HepG2 (cell line): ENCODE data around the gene SPN. TPM values are rescaled to one million over a fixed set of nuclear protein-coding genes. Genes with fewer than 3 reads are reported as not detected.

Experiments used
- CCAR2 ChIP-seq: fragments of 200-400 bp; formaldehyde crosslinking; optimal IDR thresholded peaks from 2 replicates; pipeline ENCODE3; 2018; ENCODE audit warnings: low read depth, mild to moderate bottlenecking, low read length, moderate library complexity
- RBM22 ChIP-seq: fragments of 200-400 bp; formaldehyde crosslinking; optimal IDR thresholded peaks from 2 replicates; pipeline ENCODE3; 2017; ENCODE audit warnings: mild to moderate bottlenecking, low read length, moderate library complexity
- SALL2 ChIP-seq: sonication (generic); formaldehyde crosslinking; IDR thresholded peaks from 2 replicates; pipeline ENCODE4 v1.8.1; 2023; ENCODE audit warnings: mild to moderate bottlenecking, missing genetic modification reagents, inconsistent platforms
- TARDBP ChIP-seq: sonication (generic); formaldehyde crosslinking; IDR thresholded peaks from 2 replicates; pipeline ENCODE4 v1.8.0; 2022; ENCODE audit warnings: mild to moderate bottlenecking, missing genetic modification reagents
- ZBTB1 ChIP-seq: sonication (generic); formaldehyde crosslinking; IDR thresholded peaks from 2 replicates; pipeline ENCODE4 v1.4.0; 2020; ENCODE audit warnings: missing genetic modification reagents, borderline replicate concordance
- ZBTB20 ChIP-seq: sonication (generic); formaldehyde crosslinking; IDR thresholded peaks from 2 replicates; pipeline ENCODE4 v1.8.1; 2023; ENCODE audit warnings: missing genetic modification reagents, low read depth, mild to moderate bottlenecking, borderline replicate concordance
- ZFP41 ChIP-seq: sonication (generic); formaldehyde crosslinking; IDR thresholded peaks from 2 replicates; pipeline ENCODE4 v1.4.0; 2020; ENCODE audit warnings: mild to moderate bottlenecking, missing genetic modification reagents, borderline replicate concordance
- ZNF251 ChIP-seq: sonication (generic); formaldehyde crosslinking; IDR thresholded peaks from 2 replicates; pipeline ENCODE4 v1.9.0; 2021; ENCODE audit warnings: mild to moderate bottlenecking, missing genetic modification reagents
- ZNF512B ChIP-seq: sonication (generic); formaldehyde crosslinking; IDR thresholded peaks from 2 replicates; pipeline ENCODE4 v1.5.1; 2020; ENCODE audit warnings: missing genetic modification reagents, mild to moderate bottlenecking, borderline replicate concordance
- ZNF513 ChIP-seq: sonication (generic); formaldehyde crosslinking; conservative IDR thresholded peaks from 2 replicates; pipeline ENCODE4 v1.5.0; 2020; ENCODE audit warnings: missing genetic modification reagents
- ZNF598 ChIP-seq: sonication (generic); formaldehyde crosslinking; IDR thresholded peaks from 2 replicates; pipeline ENCODE4 v1.5.1; 2020; ENCODE audit warnings: mild to moderate bottlenecking, missing genetic modification reagents, borderline replicate concordance
- ZNF766 ChIP-seq: sonication (generic); formaldehyde crosslinking; IDR thresholded peaks from 2 replicates; pipeline ENCODE4 v1.5.0; 2020; ENCODE audit warnings: missing genetic modification reagents, borderline replicate concordance
- ZNF841 ChIP-seq: sonication (generic); formaldehyde crosslinking; IDR thresholded peaks from 2 replicates; pipeline ENCODE4 v1.8.1; 2023; ENCODE audit warnings: missing genetic modification reagents, borderline replicate concordance
- polyA plus RNA-seq, 8 experiments: library from polyadenylated mRNA; depleted of rRNA in 3 of 8; stranded (reverse) in 7 of 8; unstranded in 1 of 8; fragments of >200 nt; fragmentation: Illumina TruSeq in 4 of 8; extraction: Trizol in 4 of 8; gene quantifications; 2 replicates each; pipeline versions ENCODE4 v1.2.1 to v1.2.3, GENCODE V29; 2011 to 2016; ENCODE audit warnings: low read depth in 4 of 8, missing spikeins in 1 of 8, mixed read lengths in 1 of 8; ENCODE audit not compliant: insufficient read depth in 1 of 8
- total RNA-seq, 5 experiments: library from RNA; depleted of rRNA; stranded (reverse); fragments of >200 nt; fragmentation: Illumina TruSeq; extraction: Trizol; gene quantifications; 2 replicates each; pipeline ENCODE4 v1.2.3, GENCODE V29; 2016; ENCODE audit warnings: low read depth in 1 of 5
- TF ChIP-seq, protein P1 (sequence below): sonication (generic); formaldehyde crosslinking; IDR thresholded peaks from 2 replicates; pipeline ENCODE4 v1.5.1; 2020; ENCODE audit warnings: missing genetic modification reagents, mild to moderate bottlenecking, borderline replicate concordance
- TF ChIP-seq, protein P2 (sequence below): sonication (generic); formaldehyde crosslinking; IDR thresholded peaks from 2 replicates; pipeline ENCODE4 v1.4.0; 2020; ENCODE audit warnings: mild to moderate bottlenecking, missing genetic modification reagents
- TF ChIP-seq, protein P3 (sequence below): sonication (generic); formaldehyde crosslinking; conservative IDR thresholded peaks from 2 replicates; pipeline ENCODE4 v1.4.0; 2020; ENCODE audit warnings: missing genetic modification reagents

Gene SPN
- total and polyA plus RNA-seq, 2 of the 13 experiments (the other 11 are each of a cell fraction or from before 2014, with no cell fraction given), result 0.22 to 1.6 TPM

DNA sequence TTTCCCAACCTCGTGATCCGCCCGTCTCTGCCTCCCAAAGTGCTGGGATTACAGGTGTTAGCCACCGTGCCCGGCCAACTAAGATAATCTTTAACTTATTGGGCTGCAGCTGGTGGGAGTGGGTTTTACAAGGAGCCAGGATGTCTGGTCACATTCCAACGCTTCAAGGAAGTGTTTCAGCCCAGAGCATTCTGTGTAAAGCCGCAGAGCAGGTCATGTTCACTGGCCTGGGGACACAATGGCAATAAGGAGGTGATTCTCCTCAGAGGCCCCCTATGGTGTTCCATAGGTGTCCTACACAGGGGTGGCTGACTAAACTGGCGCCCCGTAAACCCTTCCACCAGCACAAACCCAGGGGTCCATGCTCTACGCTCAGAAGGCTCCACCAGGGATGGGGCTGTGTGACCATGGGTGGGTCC lies 17.1 kb downstream of the SPN start (continued):
- TF ChIP-seq, protein P1, sequence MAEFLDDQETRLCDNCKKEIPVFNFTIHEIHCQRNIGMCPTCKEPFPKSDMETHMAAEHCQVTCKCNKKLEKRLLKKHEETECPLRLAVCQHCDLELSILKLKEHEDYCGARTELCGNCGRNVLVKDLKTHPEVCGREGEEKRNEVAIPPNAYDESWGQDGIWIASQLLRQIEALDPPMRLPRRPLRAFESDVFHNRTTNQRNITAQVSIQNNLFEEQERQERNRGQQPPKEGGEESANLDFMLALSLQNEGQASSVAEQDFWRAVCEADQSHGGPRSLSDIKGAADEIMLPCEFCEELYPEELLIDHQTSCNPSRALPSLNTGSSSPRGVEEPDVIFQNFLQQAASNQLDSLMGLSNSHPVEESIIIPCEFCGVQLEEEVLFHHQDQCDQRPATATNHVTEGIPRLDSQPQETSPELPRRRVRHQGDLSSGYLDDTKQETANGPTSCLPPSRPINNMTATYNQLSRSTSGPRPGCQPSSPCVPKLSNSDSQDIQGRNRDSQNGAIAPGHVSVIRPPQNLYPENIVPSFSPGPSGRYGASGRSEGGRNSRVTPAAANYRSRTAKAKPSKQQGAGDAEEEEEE (CRISPR knock-in tag), result no peak; the same call in 1 of the 2 replicates
- TF ChIP-seq SALL2 (CRISPR knock-in tag), result 0 out of 2 replicates have a peak, but pooled peaks have one; percentile 23
- no peak for TF ChIP-seq ZFP41 (CRISPR knock-in tag)
- no peak for TF ChIP-seq RBM22
- TF ChIP-seq TARDBP (CRISPR knock-in tag), result peak; percentile 68; the same call in 1 of the 2 replicates
- TF ChIP-seq ZNF251 (CRISPR knock-in tag), result no peak
- TF ChIP-seq ZBTB1, result no peak
- no peak for TF ChIP-seq CCAR2
- TF ChIP-seq, protein P2, sequence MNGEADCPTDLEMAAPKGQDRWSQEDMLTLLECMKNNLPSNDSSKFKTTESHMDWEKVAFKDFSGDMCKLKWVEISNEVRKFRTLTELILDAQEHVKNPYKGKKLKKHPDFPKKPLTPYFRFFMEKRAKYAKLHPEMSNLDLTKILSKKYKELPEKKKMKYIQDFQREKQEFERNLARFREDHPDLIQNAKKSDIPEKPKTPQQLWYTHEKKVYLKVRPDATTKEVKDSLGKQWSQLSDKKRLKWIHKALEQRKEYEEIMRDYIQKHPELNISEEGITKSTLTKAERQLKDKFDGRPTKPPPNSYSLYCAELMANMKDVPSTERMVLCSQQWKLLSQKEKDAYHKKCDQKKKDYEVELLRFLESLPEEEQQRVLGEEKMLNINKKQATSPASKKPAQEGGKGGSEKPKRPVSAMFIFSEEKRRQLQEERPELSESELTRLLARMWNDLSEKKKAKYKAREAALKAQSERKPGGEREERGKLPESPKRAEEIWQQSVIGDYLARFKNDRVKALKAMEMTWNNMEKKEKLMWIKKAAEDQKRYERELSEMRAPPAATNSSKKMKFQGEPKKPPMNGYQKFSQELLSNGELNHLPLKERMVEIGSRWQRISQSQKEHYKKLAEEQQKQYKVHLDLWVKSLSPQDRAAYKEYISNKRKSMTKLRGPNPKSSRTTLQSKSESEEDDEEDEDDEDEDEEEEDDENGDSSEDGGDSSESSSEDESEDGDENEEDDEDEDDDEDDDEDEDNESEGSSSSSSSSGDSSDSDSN (CRISPR knock-in tag), result no peak
- TF ChIP-seq ZNF841, result no peak
- 0 out of 2 replicates have a peak, but pooled peaks have one; percentile 43 for TF ChIP-seq ZNF512B
- no peak for TF ChIP-seq ZNF513 (CRISPR knock-in tag)
- TF ChIP-seq, protein P3, sequence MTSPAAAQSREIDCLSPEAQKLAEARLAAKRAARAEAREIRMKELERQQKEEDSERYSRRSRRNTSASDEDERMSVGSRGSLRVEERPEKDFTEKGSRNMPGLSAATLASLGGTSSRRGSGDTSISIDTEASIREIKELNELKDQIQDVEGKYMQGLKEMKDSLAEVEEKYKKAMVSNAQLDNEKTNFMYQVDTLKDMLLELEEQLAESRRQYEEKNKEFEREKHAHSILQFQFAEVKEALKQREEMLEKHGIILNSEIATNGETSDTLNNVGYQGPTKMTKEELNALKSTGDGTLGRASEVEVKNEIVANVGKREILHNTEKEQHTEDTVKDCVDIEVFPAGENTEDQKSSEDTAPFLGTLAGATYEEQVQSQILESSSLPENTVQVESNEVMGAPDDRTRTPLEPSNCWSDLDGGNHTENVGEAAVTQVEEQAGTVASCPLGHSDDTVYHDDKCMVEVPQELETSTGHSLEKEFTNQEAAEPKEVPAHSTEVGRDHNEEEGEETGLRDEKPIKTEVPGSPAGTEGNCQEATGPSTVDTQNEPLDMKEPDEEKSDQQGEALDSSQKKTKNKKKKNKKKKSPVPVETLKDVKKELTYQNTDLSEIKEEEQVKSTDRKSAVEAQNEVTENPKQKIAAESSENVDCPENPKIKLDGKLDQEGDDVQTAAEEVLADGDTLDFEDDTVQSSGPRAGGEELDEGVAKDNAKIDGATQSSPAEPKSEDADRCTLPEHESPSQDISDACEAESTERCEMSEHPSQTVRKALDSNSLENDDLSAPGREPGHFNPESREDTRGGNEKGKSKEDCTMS (CRISPR knock-in tag), result no peak
- TF ChIP-seq ZBTB20 (CRISPR knock-in tag), result no peak
- TF ChIP-seq ZNF598 (CRISPR knock-in tag), result 0 out of 2 replicates have a peak, but pooled peaks have one; percentile 46
- 0 out of 2 replicates have a peak, but pooled peaks have one; percentile 7 for TF ChIP-seq ZNF766 (CRISPR knock-in tag)
